SIG-M5 (cell line): Measurements from ENCODE around the gene ZMIZ1.

ENCODE experiments used
- DNase-seq: peaks from one replicate; lab custom pipeline; 2025; lab: John Stamatoyannopoulos, UW

ZMIZ1 gene

DNA sequence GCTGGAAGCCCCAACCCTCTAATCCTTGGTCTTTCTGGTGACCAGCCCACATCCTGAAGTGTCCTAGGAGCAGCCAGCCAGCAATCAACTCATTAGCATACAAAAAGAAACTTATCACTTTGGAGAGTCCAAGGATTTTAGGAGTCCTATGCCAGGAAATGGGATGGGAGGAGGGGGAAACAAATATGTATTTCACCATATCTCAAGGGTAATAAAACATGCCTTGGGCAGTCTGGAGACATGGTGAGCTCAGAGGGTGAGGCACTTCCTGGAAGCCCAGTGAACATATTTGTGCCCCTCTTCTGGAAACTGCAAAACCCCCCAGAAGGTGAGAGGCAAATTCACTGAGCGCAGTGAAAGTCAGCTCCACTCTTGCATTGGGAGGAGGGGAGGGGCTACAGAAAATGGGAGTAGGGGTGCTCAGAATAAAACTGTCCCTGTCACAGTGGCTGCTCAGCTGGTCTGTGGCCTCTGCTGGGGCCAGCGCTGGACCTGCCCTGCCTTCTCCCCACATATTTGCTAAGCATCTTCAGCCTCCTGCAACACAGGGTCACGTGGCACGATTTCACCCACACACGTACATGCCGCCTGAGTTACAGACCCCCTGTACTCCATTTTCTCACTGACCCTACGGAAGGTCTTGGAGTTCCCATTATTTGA lies 17.7 kb upstream of the ZMIZ1 start:
- DNase-seq, result no peak

GRCh38 chr10:79051766-79052165 lies 17.0 kb upstream of the ZMIZ1 start:
- DNase-seq, result no peak

- no peak for DNase-seq
Measured at GRCh38 chr10:79052291-79053080, 16.3 kb upstream of the ZMIZ1 start.

- no peak for DNase-seq
Measured at GRCh38 chr10:79053081-79053434, 15.7 kb upstream of the ZMIZ1 start.

- DNase-seq, result no peak
Measured at GRCh38 chr10:79053481-79054202, 15.1 kb upstream of the ZMIZ1 start.

DNA sequence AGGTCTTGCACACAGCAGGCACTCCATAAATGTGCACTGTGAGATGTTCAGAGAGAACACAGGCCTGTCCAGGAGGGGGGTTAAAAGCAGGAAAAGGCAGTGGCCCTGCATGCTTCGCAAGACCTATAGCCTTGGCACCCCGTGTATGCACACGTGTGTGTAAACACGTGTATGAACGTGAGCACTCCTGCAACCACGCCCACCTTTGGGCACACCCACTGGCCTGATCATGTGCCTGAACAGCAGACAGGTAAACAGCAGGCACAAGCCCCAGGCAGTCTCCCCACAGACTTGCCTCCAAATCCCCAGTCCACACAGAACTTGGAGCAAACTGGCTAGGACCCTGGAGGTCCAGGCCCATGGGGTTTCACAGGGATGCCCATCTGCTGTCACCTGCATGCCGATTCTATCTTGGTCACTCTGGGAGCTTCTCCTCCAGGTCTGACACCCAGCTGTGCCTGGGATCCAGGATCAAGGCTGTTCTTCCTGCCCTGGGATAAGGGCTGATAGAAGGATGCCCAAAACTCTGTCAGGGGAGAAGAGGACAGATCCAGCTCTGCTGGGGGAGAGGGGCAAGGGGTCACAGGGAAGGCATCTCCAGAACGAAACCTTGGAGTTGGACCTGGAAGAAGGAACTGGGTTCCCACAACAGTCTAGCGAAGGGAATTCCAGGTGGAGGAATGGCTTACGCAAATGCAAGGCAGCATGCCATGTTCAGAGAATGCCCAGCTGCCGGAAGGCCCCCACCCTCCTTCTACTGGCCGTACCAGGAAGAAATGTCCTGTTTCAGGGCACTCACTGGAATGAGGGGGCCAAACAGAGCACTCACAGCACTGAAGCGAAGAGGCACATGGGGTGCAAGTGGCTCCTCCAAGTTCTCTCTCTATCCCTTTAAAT lies 14.3 kb upstream of the ZMIZ1 start:
- no peak for DNase-seq

GRCh38 chr10:79055100-79055782 lies 13.5 kb upstream of the ZMIZ1 start:
- DNase-seq, result no peak

- no peak for DNase-seq
Measured at GRCh38 chr10:79055892-79056291, 12.9 kb upstream of the ZMIZ1 start.

GRCh38 chr10:79056361-79056735 lies 12.4 kb upstream of the ZMIZ1 start:
- no peak for DNase-seq

DNA sequence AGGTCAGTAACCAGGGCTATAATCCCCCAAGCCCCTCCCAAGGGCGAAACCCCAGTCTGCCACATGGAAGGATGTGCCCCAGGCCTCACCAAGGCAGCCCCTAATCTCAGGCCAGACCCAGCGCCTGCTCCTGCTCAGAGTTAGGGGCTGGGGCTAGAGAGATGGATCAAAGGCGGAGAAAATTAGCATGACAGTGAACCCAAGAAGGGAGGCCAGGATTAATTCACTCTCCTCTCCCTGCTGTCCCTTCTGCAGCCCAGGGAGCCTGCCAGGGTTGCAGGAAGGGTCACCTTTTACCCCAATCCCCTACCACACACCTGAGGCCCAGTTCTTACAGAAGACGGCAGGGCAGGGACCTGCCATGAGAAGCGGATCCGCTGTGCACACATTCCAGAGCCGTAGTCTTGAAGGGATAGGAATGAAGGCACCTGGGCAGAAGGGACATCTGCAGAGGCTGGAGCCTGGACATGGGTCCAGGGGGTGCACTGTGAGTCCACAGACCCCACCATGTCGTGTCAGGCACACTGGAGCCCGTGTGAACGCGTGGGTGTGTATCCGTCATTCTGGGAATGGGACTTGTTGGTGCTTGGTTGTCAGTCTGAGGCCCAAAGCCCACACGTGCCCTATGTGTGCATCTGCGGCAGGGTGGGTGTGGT lies 11.9 kb upstream of the ZMIZ1 start:
- no peak for DNase-seq

DNA sequence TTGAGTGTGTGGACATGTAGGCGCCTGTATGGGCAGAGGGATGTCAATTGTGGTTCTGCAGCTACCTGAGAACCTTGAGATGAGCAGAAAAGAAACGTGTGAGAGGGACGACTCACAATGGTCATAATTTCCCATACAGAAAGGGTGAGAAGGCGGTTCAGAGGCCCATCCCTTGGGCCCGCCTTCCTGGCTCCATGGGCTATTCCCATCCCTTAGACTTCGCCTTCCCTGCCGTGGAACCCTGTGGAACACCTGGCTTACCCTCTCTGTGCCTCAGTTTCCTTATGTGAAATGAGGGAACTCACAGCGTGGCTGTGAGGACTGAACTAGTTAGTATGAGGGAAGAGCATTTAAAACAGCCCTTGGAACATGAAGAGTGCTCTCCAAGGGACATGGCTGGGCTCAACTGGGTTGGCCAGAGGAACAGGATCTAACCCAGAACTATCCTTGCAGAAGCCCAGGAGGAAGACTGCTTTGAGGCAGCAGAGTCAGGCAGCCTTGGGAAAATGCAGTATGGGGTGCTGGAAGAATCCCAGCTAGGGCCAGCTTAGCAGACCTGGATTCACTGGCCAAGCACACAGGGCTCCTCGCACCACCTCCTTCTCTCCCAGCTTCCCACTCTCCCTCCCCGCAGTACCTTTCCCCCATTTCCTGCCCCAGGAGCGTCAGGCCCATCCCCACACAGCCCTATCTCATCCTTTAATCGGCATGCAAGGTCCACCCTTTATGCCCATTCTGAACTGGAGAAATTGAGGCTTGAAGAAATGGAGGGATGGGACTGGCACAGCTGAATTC lies 11.1 kb upstream of the ZMIZ1 start:
- DNase-seq, result no peak

- no peak for DNase-seq
Measured at GRCh38 chr10:79058899-79059841, 9.6 kb upstream of the ZMIZ1 start.

DNA sequence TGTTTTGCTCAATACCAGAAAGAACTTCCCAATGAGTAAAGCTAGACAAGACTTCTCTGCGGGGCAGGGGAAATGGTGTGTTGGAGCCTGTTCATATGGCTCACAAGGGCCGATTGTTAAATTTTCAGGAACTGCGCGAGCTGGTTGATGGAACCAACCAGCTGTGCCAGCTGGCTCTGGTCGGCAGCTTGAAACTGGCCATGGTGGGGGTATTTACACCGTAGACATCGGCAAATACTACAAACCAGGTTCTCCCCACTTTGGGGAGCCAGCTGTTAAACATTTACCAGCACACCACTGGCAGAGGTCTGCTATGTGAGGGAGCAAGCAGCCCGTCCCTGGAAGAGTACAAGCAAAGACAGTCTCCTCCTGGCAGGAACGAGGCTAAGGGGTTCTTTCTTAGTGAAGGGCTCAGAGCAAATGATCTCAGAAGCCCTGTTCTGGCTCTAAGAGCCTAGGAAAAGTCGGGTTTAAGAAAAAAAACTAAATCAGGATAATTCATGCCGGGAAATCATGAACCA lies 8.8 kb upstream of the ZMIZ1 start:
- DNase-seq, result no peak

DNA sequence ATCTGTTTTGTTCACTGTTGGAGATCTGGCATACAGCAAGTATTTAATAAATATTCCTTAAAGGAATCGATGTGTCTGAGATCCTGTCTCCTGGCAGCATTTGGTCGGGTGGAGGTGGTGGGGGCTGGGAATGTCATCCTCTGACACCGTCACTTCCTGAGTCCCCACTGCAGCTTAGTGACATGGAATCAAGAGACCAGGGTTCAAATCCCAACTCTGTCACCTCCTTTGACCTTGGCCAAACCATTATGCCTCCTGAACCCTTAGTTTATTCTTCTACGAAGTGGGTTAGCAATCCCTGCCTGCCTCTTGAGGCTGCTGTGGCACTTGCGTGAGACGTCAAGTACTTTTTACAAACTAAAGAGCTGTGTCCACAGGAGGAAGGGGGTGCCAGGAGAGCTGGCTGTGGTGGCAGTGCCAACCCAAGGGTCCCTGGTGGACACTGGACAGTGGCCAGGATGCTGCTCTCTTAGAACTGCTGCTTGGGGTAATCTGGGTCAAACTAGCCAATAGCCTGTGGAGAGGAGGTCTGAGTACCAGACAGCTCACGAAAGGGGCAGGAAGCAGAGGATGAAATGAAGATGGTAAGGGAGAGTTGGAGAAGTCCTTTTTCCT lies 8.0 kb upstream of the ZMIZ1 start:
- DNase-seq, result no peak

DNA sequence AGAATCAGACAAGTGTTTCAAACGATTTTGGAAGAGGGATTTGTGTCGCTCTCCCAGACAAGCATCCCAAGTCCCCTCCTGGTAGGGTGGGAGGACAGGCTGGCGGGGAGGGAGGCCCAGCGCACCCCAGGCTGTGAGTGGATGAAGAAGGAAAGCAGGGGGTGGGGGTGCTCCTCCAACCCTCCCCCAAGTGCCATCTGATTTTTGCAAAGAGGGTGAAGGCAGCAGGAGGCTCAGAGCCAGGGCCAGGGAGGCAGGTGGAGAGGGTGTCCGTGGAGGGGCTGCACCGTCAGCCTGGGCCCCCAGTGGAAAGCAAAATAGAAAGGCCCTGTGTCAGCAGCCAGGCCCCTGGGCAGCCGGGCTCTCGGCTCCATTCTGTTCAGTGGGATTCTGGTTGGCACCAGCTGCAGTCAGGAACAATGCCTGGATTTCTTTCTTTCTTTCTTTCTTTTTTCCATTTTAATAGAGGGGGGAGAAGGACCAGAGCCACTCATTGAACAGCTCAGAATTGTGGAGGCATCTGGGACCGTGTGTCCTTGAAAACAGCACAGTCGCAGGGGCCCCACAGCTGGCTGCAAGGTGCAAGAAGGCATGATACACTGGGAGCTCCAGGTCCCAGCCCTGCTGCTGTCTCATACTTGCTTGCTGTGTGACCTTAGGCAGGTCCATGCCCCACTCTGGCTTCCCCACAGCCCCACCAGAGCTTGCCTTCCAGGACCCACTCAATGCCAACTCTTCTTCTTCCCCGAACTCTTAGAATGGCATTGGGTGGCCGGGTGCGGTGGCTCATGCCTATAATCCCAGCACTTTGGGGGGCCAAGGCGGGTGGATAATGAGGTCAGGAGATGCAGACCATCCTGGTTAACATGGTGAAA lies 7.1 kb upstream of the ZMIZ1 start:
- DNase-seq, result no peak

- no peak for DNase-seq
Measured at GRCh38 chr10:79063071-79063491, 5.7 kb upstream of the ZMIZ1 start.
